Stimulated activated effector memory CD8-positive, alpha-beta T cell treated with anti-CD3 and anti-CD28 coated beads, Interleukin-12 subunit alpha, Interleukin-12 subunit beta, amount 100 ng/mL, for 72 hours (primary cell): ENCODE data around the gene ISG20.

ENCODE experiments used
- ATAC-seq: fragments of 150-1000 bp; cut with Tn5 transposase; 2 replicates; pipeline ENCODE4 v1.10.0; 2021
- DNase-seq, 2 donors: peaks; one replicate each; pipeline ENCODE4 v3.0.0; 2021 to 2022; ENCODE audit warnings: low spot score in 2 of 2
- H3K27ac Mint-ChIP-seq: one replicate; pipeline ENCODE4 v1.8.0; 2022; ENCODE audit warnings: mild to moderate bottlenecking, mixed read lengths
- H3K36me3 Mint-ChIP-seq: one replicate; pipeline ENCODE4 v1.8.0; 2022; ENCODE audit warnings: mild to moderate bottlenecking, mixed read lengths
- H3K4me1 Mint-ChIP-seq: one replicate; pipeline ENCODE4 v1.8.0; 2022; ENCODE audit warnings: mixed read lengths
- H3K4me3 Mint-ChIP-seq: one replicate; pipeline ENCODE4 v1.8.0; 2022; ENCODE audit warnings: mild to moderate bottlenecking, mixed read lengths
- H3K9me3 Mint-ChIP-seq: one replicate; pipeline ENCODE4 v1.8.0; 2022; ENCODE audit warnings: mixed read lengths

Gene ISG20

GRCh38 chr15:88651971-88652370 lies 13.2 kb downstream of the ISG20 start:
- peak in 1 of 2 donors; percentile 42 for DNase-seq
- Mint-ChIP-seq H3K9me3 (no peaks in the 10 kb centered on the region), H3K4me3 (no peak overlapping the region), H3K36me3 (peaks cover 17% of the 10 kb centered on the region), H3K27ac (no peak overlapping the region), H3K4me1 (peaks cover 54% of the 10 kb centered on the region)
- ATAC-seq: no peak

GRCh38 chr15:88652456-88653199 lies 13.8 kb downstream of the ISG20 start:
- DNase-seq: no peak
- Mint-ChIP-seq H3K4me3 (no peak overlapping the region), H3K9me3 (no peaks in the 10 kb centered on the region), H3K4me1 (peaks cover 53% of the 10 kb centered on the region), H3K36me3 (peaks cover 17% of the 10 kb centered on the region), H3K27ac (peak overlapping the region; percentile 84)
- ATAC-seq: no peak

GRCh38 chr15:88653200-88654064 lies 14.6 kb downstream of the ISG20 start:
- peaks cover 17% of the 10 kb centered on the region for H3K36me3 Mint-ChIP-seq
- DNase-seq: no peak
- H3K27ac Mint-ChIP-seq: peak overlapping the region; percentile 84
- H3K4me1 Mint-ChIP-seq: peaks cover 46% of the 10 kb centered on the region
- ATAC-seq: no peak
- H3K9me3 Mint-ChIP-seq: no peaks in the 10 kb centered on the region
- H3K4me3 Mint-ChIP-seq: no peak overlapping the region

- peaks cover 9% of the 10 kb centered on the region for H3K36me3 Mint-ChIP-seq
- no peak overlapping the region for H3K4me3 Mint-ChIP-seq
- H3K27ac Mint-ChIP-seq: peak overlapping the region; percentile 69
- DNase-seq (no peak), ATAC-seq (no peak)
- H3K4me1 Mint-ChIP-seq: peaks cover 41% of the 10 kb centered on the region
- H3K9me3 Mint-ChIP-seq: no peaks in the 10 kb centered on the region
These were observed 15.8 kb downstream of the ISG20 start for GRCh38 chr15:88654430-88655102.

- DNase-seq: peak in 1 of 2 donors; percentile 46
- Mint-ChIP-seq H3K36me3 (peaks cover 9% of the 10 kb centered on the region), H3K27ac (peak overlapping the region; percentile 69), H3K4me3 (no peak overlapping the region), H3K4me1 (peaks cover 41% of the 10 kb centered on the region), H3K9me3 (no peaks in the 10 kb centered on the region)
- ATAC-seq: no peak
These were observed 16.3 kb downstream of the ISG20 start for GRCh38 chr15:88655103-88655553.

- DNase-seq: no peak
- no peak for ATAC-seq
- peaks cover 46% of the 10 kb centered on the region for H3K4me1 Mint-ChIP-seq
- H3K27ac Mint-ChIP-seq: peak overlapping the region; percentile 69
- no peaks in the 10 kb centered on the region for H3K9me3 Mint-ChIP-seq
- H3K4me3 Mint-ChIP-seq: no peak overlapping the region
- H3K36me3 Mint-ChIP-seq: peaks cover 9% of the 10 kb centered on the region
These were observed 17.1 kb downstream of the ISG20 start for GRCh38 chr15:88655800-88656488.

GRCh38 chr15:88656760-88657221 lies 18.0 kb downstream of the ISG20 start:
- no peaks in the 10 kb centered on the region for H3K9me3 Mint-ChIP-seq
- no peak for ATAC-seq
- H3K27ac Mint-ChIP-seq: no peak overlapping the region
- peaks cover 9% of the 10 kb centered on the region for H3K36me3 Mint-ChIP-seq
- H3K4me3 Mint-ChIP-seq: no peak overlapping the region
- peaks cover 46% of the 10 kb centered on the region for H3K4me1 Mint-ChIP-seq
- DNase-seq: no peak

- H3K9me3 Mint-ChIP-seq: no peaks in the 10 kb centered on the region
- H3K4me3 Mint-ChIP-seq: no peak overlapping the region
- peak in 1 of 2 donors; percentile 49 for DNase-seq
- H3K27ac Mint-ChIP-seq: peak overlapping the region; percentile 29
- peaks cover 46% of the 10 kb centered on the region for H3K4me1 Mint-ChIP-seq
- ATAC-seq: no peak
- H3K36me3 Mint-ChIP-seq: peaks cover 9% of the 10 kb centered on the region
These were observed 18.7 kb downstream of the ISG20 start for GRCh38 chr15:88657326-88658069.

GRCh38 chr15:88658070-88658965 lies 19.5 kb downstream of the ISG20 start:
- H3K9me3 Mint-ChIP-seq: no peaks in the 10 kb centered on the region
- DNase-seq (no peak), ATAC-seq (no peak)
- peak overlapping the region; percentile 29 for H3K27ac Mint-ChIP-seq
- peaks cover 38% of the 10 kb centered on the region for H3K4me1 Mint-ChIP-seq
- H3K36me3 Mint-ChIP-seq: peaks cover under 1% of the 10 kb centered on the region
- no peak overlapping the region for H3K4me3 Mint-ChIP-seq

- ATAC-seq (no peak), DNase-seq (no peak)
- H3K27ac Mint-ChIP-seq: peak overlapping the region; percentile 32
- no peak overlapping the region for H3K4me3 Mint-ChIP-seq
- H3K9me3 Mint-ChIP-seq: no peaks in the 10 kb centered on the region
- H3K4me1 Mint-ChIP-seq: peaks cover 40% of the 10 kb centered on the region
- H3K36me3 Mint-ChIP-seq: no peaks in the 10 kb centered on the region
These were observed 20.4 kb downstream of the ISG20 start for GRCh38 chr15:88658972-88659931.

GRCh38 chr15:88661041-88661700 lies 22.4 kb downstream of the ISG20 start:
- peak overlapping the region; percentile 32 for H3K27ac Mint-ChIP-seq
- peaks cover under 1% of the 10 kb centered on the region for H3K36me3 Mint-ChIP-seq
- no peaks in the 10 kb centered on the region for H3K9me3 Mint-ChIP-seq
- DNase-seq (no peak), ATAC-seq (no peak)
- peaks cover 32% of the 10 kb centered on the region for H3K4me1 Mint-ChIP-seq
- H3K4me3 Mint-ChIP-seq: no peak overlapping the region
